Astrocyte (in vitro differentiated cells and primary cell): ENCODE results near the gene CDRT15.
"Not testable (repeated sequence)": the region's sequence is repeated elsewhere in the genome, so short reads cannot be mapped to it uniquely, and the experiment has no call there.

Experiments used
- EZH2 ChIP-seq: IDR thresholded peaks from 2 replicates; pipeline ENCODE4 v1.6.1; 2012; ENCODE audit warnings: mild to moderate bottlenecking, low read length, inconsistent platforms; ENCODE audit not compliant: insufficient read depth
- TF ChIP-seq, protein P1 (sequence below): IDR thresholded peaks from 2 replicates; pipeline ENCODE4 v1.5.1; 2011; ENCODE audit warnings: low read depth, mild to moderate bottlenecking, inconsistent platforms, low read length, moderate library complexity; ENCODE audit not compliant: insufficient read depth

DNA sequence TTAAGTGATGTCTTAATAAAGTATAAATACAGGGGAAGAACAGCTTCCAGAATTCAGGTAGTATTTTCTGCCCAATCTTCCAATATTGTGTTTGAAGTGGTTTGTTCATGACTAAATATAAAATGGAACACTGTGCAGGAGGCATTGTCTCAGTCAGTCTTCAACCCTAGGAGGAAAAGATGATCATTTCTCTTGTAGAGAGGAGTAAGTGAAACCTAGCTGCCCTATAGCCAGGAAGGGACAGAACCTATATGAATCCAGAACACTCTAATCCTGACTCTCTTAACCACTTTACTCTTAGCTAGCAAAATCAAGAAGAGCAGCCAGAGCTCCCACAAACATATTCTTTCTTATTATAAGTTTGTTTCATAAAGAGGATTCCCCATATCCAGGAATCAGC is 45.2 kb downstream of the CDRT15 start:
- TF ChIP-seq, protein P1, sequence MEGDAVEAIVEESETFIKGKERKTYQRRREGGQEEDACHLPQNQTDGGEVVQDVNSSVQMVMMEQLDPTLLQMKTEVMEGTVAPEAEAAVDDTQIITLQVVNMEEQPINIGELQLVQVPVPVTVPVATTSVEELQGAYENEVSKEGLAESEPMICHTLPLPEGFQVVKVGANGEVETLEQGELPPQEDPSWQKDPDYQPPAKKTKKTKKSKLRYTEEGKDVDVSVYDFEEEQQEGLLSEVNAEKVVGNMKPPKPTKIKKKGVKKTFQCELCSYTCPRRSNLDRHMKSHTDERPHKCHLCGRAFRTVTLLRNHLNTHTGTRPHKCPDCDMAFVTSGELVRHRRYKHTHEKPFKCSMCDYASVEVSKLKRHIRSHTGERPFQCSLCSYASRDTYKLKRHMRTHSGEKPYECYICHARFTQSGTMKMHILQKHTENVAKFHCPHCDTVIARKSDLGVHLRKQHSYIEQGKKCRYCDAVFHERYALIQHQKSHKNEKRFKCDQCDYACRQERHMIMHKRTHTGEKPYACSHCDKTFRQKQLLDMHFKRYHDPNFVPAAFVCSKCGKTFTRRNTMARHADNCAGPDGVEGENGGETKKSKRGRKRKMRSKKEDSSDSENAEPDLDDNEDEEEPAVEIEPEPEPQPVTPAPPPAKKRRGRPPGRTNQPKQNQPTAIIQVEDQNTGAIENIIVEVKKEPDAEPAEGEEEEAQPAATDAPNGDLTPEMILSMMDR: not testable (repeated sequence)
- not testable (repeated sequence) for TF ChIP-seq EZH2
